HG02885 (cell line): ENCODE results near the gene CYB561D1.

Source experiments
- ATAC-seq: cut with Tn5 transposase; IDR thresholded peaks from one replicate; pipeline ENCODE4 v1.9.1; 2021; ENCODE audit warnings: mild to moderate bottlenecking; ENCODE audit not compliant: unreplicated experiment, poor library complexity

The CYB561D1 gene

DNA sequence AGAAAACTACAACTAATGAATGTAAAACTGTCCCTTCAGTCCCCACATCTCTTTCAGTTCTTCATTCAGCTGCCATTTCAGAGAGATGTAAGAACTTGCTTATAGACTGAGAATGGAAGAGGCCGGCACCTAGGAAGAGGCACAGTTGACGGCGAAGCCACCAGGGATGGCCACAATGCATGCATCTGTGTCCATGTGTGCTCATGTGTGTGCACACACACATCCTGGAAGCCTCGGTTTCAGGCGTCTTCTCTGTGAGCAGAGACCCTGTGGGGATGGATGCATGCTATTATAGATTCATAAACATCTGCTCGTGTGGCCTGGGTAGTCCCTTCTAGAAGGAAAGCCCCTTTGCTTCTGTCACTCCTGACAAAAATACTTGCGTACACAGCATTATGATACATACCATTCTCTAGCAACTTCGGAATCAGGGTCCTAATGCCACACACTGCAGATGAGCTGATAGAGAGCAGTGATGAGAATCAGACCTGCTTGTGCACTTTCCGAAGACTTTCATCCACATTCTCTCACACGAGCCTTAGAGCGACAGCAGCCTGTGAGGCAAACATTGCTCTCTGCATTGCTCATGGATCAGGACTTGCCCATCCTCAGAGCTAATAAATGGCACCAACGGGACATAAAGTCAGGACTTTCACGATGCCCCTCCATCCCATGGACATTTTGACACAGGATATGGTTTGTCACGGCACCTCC, 33.4 kb downstream of the CYB561D1 start:
- ATAC-seq = no peak

DNA sequence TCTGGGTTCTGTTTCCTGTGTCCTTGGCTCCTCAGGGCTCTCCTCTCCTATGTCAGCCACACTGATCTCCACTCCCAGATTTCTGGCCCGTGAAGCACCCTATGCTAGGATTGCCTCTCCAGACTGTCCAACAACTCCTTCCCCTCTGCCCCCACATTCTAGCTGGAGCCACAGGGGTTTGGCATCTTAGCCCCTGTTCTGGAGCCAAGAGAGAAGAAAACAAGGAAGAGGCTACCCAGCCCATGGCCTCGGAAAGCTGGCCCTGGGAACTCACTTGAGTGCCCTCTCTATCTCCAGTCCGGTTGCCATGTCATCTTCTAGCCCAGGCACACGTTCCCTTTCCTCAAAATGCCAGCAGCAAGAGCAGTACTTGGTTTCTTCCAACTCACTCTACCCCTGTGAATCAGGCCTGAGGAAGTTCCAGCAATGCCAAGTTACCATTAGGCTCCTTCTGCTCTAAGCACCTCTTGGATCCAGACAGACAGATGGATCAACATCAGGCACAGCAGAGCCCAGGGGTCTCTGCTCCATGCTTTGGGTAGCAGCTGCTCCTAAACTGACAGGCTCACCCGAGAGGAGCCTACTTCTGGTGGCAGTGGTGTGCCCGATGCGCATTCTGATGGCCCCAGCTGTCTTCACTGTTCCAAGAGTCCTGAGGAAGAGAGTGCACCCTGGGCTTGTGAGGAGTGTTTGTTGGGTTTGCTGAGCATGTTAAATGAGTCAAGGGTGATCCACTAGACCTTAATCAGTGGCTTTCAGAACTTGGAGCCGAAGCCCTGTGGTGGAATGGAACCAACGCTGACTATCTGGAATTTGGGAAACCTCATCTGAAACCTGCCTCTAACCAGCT, 34.2 kb downstream of the CYB561D1 start:
- ATAC-seq = no peak

DNA sequence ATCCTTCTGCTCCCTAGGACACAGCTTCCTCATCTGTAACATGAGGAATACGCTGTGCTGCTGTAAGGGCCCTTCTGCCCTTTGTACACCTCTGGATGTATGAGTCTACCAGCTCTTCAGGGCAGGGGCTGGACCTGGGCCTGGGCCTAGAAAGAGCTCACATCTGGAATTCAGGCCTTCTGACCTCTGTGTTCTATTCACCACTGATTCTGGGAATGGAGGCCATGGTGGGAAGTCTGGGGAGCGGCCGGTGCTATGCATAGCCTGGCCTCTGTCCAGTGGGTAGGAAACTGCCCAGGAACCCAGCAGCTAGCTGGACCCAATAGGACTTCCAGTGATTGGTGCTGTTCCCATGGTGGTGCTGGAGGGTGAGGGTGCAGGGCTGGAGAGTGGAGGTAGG, 34.8 kb downstream of the CYB561D1 start:
- ATAC-seq = no peak

DNA sequence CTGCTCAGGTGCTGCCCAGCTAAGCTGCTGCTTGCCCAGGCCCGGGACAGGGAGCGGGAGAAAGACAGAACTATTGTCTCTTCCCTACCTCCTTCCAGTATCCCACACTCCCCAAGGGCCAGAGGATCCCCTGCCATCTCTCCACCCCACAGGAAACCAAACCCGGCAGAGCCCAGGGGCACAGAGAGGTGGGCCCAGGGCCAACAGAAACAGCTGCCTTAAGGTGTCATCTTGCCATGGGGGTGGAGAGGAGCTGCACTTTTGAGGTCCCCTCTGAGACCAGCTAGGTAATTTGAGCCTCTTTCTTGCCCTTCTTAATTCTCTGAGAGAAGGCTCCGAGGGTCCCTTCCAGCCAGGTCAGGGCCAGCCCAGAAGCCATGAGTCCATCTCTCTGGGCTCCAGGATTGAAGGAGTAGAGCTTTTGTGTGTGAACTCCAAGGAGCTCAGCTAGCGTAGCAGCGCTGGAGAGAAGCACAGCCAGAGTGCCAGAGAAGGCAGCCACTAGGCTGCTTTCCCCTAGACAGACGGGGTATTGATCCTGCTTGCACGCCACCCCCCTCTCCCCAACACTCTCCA, 36.1 kb downstream of the CYB561D1 start:
- ATAC-seq = no peak

DNA sequence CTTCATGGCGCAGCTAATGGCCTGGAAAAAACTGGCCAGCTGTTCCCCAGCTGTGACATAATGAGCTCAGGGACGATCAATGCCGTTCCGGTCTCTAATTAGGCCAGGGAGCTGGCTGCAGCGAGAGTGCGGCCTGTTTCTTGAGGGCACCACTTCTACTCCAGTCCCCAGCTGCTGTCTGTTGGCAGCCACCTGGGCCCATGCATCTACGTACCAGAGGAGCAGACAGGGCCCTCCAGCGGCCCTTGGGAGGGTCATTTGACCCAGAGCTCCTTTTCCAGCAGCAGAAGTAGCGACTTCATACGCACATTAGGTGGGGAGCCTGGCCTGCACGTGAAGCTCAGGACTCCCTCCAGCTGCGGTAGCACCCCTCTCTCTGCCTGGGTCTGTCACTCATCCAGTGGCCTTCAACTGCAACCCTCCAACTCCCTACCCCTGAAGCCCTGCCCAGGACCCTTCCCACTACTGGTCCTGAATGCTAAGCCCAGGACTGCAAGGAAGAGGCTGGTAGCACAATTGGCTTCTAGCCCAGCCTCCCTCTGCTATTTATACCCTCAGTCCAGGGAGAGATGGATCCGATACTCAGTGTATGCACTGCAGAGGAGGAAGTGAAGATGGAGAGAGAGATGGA, 36.7 kb downstream of the CYB561D1 start:
- ATAC-seq = no peak

DNA sequence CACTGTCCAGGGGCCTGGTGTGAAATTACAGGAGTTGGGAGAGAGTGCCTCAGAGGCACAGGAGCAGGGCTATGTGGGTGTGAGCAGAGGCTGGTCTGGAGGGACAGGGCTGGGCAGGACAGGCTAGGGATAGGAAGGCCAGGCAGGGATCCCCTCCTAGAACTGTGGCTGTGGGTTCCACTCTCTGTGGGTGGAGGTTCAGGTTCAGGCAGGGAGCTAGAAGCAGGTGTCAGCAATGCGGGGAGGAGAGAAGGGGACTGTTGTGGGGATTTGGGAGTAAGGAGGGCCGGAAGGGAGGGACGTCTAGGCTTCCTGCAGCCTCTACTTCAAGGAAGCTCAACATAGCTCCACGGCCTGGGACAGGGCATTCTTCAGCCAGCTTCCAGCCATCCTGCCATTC, 37.5 kb downstream of the CYB561D1 start:
- no peak for ATAC-seq

DNA sequence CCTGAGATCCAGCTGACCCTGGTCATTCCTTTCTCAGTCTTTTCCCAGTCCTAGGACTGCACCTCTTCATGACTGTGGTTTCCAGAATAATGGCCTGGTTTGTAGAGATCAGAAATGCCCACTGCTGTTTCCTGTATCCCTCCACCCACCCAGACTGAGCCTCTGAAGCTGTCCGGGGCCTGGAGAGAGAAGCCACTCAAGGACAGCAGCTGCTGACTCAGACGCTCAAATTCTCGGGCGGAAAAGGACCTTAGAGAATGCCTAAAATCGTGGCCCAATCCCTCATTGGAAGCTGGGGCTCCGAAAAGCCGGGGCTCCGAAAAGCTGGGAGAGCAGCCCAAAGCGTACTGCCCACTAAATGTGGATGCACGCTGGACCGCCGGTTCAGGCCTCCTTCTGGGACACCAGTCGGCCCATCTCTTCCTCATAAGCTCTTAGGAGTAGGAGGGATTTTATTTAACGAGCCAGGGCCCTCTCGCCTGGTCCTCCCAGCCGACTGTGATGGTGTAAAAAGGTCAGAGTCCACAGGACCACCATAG, 38.0 kb downstream of the CYB561D1 start:
- no peak for ATAC-seq

DNA sequence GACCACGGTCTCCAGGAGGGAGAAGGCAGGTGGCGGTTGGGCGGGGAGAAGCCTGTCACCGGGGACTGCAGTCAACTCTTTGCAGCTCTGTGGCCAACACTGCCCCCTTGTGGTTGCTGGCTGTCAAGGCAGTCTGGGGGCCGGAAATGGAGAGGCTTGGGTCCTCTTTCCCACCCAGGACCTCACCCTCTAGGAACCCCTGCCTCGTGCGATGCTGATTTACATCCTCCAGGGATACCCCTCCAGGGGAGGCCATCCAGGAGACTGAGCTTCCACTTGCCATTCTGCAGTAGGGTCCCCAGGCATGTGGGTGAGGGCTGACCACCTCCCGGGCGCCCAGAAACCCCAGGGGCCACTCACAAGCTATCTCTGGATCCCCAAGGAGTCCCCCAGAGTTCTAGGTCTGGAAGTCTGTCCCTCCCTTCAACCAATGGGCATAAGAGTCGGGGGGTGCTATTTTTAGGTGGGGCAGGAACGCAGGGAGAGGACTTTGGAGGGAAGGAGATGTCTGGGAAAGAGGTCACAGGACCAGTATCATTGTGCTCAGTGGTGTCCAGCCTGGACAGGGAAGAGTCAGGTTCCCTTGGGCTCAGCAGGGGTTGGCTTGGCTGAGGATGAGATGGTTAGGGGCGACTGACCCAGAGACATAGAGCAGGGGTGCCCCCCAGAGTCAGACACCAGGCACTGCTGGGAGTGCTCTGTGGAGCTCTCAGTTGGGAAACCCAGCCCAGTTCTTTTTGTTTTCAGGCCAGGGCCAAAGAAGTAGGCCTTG, 38.7 kb downstream of the CYB561D1 start:
- peak; percentile 81 for ATAC-seq

DNA sequence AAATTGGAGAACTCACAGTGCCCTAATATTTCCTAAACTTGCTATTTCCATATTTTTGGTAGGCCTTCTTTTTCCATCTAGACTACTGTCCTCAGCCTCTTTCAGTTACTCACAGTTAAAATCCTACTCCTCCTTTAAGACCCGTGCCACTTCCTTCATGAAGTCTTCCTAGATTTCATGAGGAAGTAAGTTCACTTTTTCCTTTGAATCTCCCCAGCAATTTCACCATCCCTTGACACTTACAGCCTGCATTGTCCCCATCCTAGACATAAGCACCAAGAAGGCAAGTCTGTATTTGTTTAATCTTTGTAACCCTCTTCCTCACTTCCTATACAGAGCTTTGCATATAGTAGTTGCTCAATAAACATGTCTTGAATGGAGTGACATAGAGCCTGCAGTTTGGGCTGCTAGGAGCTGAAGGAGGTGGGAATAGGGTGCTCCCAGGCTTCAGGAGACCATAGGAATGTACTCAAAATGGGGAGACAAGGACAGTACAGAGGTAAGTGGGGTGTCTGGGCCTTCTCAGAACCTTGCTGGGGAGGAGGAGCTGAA, 40.5 kb downstream of the CYB561D1 start:
- no peak for ATAC-seq

DNA sequence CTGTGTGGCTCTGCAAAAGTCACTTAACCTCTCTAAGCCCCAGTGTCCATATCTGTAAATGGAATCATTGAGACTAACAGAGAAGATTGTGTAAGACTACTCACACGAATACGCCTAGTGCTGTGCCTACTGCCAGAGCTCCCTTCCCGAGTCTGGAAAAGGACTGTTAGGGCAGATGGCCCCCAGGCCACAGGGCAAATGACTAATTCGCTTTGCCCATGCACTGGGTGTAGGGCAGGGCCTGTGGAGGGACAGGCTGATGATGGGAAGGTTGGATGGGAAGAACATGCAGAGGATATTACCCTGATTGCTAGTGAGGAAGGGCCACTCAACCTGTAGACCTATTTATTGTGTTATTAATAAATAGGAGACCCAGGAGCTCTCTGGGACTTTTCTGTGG, 41.6 kb downstream of the CYB561D1 start:
- ATAC-seq = no peak

DNA sequence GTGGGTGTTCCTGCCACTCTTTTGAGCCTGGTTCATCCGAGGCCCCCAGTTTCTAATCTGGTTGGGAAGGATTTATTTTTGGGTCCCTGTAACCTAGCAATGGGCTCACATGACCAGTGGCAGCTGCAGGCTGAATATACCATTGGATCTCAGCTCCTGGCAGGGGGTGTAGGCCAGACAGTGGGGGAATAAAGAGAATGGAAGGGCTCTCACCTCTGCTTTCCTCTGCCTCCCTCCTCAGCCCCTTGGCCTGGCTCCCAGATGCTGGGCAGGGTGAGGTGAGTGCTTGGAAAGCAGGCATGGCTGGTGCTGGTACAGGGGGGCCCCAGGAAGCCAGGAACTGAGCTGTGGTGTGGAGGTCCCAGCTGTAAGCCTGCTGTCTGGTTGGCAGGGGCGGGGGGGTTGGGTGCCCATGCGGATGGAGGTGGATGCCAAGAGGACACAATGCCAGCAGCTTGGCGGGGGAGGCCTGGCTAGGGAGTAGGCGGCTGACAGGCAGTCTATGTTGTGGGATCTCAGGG, 42.1 kb downstream of the CYB561D1 start:
- no peak for ATAC-seq

DNA sequence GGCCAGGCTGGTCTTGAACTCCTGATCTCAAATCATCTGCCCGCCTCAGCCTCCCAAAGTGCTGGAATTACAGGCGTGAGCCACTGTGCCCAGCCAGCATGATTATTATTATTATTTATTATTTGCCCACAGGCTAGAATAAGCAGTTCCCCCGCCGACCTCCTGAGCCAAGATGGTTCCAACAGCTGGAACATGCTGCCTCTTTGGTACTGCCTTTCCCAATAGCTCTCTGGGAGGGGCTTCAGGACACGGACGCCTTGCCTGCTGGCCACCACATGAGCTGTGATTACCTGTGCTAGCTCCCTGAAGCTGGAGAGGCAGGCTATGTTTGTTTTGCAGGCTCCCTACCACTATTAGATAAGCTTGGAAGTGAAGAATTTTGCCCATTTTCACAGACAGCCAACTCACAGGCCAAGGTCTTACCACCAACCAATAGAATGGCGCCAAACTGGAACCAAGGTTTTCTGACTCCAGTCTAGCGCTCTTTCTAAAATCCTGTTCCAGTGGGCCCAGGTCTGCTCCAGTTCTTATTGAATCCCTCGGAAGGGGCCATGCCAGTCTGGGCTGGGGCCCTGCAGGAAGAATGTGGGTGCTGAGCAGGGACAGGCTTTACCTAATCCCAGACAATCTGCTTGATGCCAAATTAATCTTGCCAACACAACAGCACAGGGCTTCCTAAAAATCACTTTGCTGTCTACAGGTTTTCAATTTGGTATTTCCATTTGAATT, 43.7 kb downstream of the CYB561D1 start:
- no peak for ATAC-seq

DNA sequence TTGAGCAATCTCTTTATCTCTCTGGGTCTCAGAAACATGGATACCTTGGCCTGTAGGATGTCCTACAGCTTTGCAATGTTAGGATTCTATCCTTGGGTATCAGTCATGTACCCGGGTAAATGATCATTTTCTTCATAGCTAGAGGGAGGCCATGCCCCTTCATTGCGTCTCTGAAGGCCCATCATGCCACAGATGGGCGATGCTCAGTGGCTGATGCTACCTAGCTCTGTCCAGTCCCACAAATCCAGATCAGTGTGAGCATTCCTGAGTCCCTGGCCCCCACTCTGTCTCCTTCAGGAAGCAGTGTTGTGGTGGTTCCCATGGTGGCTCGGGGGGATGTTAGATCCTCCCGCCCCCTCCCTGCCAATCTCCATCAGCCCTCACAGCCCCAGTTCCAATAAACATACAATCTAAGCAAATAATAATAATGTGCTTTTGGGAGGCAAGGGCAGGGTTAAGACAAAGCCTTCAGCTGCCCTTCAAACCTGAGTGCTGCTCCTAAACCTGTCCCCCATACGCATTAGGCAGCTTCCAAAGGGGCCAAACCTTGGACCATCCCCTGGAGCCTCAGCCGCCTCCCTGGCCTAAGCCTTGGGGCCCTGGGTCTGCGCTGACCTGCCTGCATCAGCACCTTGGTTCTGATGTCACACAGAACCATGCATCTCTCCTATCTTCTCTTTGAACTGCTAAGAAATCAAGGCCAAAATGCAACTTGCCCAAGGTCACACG, 45.1 kb downstream of the CYB561D1 start:
- no peak for ATAC-seq

DNA sequence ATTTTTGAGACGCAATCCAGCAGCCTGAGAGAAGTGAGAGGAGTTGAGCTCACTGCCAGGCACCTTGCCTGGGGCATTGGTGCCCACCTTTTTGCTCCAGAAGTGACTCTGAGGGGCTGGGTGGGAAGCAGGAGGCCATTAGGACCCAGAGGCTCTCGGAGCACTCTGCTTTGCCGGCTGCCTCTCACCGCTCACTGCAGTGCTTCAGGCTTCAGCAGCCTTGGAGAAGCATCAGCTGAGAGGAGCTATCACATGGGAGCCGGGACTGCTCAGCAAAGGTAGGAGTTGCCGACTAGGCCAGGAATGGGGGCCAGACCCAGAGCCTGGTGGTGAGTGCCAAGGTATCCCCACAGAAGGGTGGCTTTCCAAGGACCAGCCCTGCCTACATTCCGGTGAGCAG, 45.8 kb downstream of the CYB561D1 start, which contains the start of gene GPR61:
Gene GPR61, plus strand, starts transcription at position 197 of the 400 bp plus-strand sequence. CDS start 3,151 bp downstream, outside the sequence.
- ATAC-seq = no peak

DNA sequence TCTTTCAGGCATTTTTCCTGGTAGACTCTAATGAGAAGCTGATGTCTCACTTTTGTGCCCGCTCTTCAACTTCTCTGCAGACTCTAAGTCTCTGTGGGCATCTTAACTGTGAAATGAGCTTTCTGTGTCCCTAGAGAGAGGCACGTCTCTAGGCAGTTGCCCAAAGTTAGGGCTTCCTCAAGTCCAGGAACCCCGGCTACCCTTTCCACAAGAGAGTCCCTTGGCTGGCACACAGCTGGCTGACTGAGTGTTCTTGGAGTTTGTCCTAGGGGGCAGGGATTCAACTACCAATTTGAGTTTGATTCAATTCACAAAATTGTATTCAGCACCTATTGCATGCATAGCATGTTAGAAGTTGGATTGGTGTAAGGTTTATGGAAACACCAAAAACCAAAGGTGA, 47.2 kb downstream of the CYB561D1 start:
- ATAC-seq = no peak

DNA sequence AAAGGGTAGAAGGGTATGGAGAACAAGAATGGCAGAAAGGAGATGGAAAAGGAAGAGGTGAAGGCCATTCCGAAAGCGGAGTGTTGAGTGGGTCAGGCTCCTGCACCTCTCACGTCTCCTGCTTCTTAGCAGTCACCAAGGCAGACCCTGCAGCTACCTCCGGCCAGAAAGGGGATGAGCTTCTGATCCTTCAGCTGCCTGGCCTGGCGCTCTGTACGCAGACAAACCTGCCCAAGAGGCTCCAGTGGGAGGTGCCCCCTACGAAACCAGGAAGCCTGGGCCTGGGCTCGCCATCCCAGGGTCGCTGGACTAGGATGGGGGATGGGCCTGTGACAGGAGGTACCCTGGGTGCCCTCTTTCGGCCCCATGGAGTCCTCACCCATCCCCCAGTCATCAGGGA, 48.8 kb downstream of the CYB561D1 start:
- no peak for ATAC-seq

DNA sequence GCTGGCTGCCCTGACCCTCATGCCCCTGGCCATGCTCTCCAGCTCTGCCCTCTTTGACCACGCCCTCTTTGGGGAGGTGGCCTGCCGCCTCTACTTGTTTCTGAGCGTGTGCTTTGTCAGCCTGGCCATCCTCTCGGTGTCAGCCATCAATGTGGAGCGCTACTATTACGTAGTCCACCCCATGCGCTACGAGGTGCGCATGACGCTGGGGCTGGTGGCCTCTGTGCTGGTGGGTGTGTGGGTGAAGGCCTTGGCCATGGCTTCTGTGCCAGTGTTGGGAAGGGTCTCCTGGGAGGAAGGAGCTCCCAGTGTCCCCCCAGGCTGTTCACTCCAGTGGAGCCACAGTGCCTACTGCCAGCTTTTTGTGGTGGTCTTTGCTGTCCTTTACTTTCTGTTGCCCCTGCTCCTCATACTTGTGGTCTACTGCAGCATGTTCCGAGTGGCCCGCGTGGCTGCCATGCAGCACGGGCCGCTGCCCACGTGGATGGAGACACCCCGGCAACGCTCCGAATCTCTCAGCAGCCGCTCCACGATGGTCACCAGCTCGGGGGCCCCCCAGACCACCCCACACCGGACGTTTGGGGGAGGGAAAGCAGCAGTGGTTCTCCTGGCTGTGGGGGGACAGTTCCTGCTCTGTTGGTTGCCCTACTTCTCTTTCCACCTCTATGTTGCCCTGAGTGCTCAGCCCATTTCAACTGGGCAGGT, 49.5 kb downstream of the CYB561D1 start:
- ATAC-seq = no peak
